Esophagus muscularis mucosa (tissue), 3 donors: ENCODE results near the gene MYO1F.

Experiments used
- CTCF ChIP-seq, 3 experiments: fragments of 200-600 bp in 2 of 3; fragments of 450-650 bp in 1 of 3; sonication (generic) in 2 of 3; IDR thresholded peaks; one replicate each; pipeline ENCODE4 v1.5.1; 2017 to 2019; ENCODE audit warnings: antibody characterized with exemption in 3 of 3, mild to moderate bottlenecking in 2 of 3, moderate library complexity in 1 of 3
- POLR2A ChIP-seq: fragments of 450-650 bp; IDR thresholded peaks from one replicate; pipeline ENCODE4 v1.6.1; 2017; ENCODE audit warnings: antibody characterized with exemption, moderate library complexity, mild to moderate bottlenecking, low read depth

GRCh38 chr19:8489561-8490394 is 87.5 kb downstream of the MYO1F start:
- TF ChIP-seq CTCF (IDR thresholded peaks at IDR 0.05) (no peak), POLR2A (no peak)
